ENCODE measurements around the gene SPAG5. TPM values are rescaled to one million over a fixed set of nuclear protein-coding genes. Genes with fewer than 3 reads are reported as not detected.

The SPAG5 gene, protein sequence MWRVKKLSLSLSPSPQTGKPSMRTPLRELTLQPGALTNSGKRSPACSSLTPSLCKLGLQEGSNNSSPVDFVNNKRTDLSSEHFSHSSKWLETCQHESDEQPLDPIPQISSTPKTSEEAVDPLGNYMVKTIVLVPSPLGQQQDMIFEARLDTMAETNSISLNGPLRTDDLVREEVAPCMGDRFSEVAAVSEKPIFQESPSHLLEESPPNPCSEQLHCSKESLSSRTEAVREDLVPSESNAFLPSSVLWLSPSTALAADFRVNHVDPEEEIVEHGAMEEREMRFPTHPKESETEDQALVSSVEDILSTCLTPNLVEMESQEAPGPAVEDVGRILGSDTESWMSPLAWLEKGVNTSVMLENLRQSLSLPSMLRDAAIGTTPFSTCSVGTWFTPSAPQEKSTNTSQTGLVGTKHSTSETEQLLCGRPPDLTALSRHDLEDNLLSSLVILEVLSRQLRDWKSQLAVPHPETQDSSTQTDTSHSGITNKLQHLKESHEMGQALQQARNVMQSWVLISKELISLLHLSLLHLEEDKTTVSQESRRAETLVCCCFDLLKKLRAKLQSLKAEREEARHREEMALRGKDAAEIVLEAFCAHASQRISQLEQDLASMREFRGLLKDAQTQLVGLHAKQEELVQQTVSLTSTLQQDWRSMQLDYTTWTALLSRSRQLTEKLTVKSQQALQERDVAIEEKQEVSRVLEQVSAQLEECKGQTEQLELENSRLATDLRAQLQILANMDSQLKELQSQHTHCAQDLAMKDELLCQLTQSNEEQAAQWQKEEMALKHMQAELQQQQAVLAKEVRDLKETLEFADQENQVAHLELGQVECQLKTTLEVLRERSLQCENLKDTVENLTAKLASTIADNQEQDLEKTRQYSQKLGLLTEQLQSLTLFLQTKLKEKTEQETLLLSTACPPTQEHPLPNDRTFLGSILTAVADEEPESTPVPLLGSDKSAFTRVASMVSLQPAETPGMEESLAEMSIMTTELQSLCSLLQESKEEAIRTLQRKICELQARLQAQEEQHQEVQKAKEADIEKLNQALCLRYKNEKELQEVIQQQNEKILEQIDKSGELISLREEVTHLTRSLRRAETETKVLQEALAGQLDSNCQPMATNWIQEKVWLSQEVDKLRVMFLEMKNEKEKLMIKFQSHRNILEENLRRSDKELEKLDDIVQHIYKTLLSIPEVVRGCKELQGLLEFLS
- total RNA-seq, result 10 to 100 TPM in 2 of 3 donors, 1 to 10 TPM in 1; 7.2 to 30.3 (median 15.1) TPM
- long read RNA-seq, donor 1, partial matches to known transcripts, result 0 of 1 reads
- long read RNA-seq, donor 1, other reads (novel, unspliced or antisense), result 1 of 1 reads
- long read RNA-seq, donor 2, full-length matches to known transcripts, result 2 of 3 reads
- long read RNA-seq, donor 2, partial matches to known transcripts, result 0 of 3 reads
- long read RNA-seq, donor 2, other reads (novel, unspliced or antisense), result 1 of 3 reads

DNA sequence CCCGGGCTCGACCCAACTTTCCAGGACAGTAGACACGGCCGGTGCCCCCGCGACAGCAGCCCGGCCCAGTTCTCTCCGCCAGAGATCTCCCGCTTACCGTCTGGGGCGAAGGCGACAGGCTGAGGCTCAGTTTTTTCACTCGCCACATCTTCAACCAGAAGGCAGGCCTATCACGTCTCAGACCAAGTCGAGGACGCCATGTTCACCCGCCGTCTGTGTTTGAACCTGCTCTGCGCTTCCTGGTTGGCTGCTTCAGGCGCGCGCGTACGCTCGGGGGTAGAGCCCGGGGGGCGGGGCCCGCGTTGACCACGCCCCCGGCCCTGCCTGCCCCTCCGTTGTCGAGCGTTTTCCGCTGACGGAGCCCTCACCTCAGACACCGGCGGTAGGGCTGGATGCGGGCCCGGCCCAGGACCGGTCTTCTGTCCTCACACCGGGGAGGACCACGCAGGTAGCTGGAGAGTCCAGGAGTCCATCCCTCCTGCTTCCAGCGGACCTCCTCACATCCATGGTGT is at the start of gene SPAG5:
SPAG5 (minus strand) TSS at position 227 of the 512 bp plus-strand sequence; CDS start at position 148, 79 bp downstream.
- no peaks in the 10 kb centered on the region for H3K36me3 ChIP-seq (ENCODE audit: low read depth)
- H3K4me1 ChIP-seq (ENCODE audit: low read depth), result peaks cover 18% of the 10 kb centered on the region
- intact Hi-C loops (cut with DNase I, micrococcal nuclease), result no loop called here
- peak; percentile 97 for ATAC-seq
- no peaks in the 10 kb centered on the region for H3K9me3 ChIP-seq
- peak within 1 kb of the TSS; percentile 19 for H3K4me3 ChIP-seq
- peak; percentile 95 to 96 (median 96) for DNase-seq
- TF ChIP-seq, protein P1, sequence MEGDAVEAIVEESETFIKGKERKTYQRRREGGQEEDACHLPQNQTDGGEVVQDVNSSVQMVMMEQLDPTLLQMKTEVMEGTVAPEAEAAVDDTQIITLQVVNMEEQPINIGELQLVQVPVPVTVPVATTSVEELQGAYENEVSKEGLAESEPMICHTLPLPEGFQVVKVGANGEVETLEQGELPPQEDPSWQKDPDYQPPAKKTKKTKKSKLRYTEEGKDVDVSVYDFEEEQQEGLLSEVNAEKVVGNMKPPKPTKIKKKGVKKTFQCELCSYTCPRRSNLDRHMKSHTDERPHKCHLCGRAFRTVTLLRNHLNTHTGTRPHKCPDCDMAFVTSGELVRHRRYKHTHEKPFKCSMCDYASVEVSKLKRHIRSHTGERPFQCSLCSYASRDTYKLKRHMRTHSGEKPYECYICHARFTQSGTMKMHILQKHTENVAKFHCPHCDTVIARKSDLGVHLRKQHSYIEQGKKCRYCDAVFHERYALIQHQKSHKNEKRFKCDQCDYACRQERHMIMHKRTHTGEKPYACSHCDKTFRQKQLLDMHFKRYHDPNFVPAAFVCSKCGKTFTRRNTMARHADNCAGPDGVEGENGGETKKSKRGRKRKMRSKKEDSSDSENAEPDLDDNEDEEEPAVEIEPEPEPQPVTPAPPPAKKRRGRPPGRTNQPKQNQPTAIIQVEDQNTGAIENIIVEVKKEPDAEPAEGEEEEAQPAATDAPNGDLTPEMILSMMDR (IDR thresholded peaks at IDR 0.05), result no peak

DNA sequence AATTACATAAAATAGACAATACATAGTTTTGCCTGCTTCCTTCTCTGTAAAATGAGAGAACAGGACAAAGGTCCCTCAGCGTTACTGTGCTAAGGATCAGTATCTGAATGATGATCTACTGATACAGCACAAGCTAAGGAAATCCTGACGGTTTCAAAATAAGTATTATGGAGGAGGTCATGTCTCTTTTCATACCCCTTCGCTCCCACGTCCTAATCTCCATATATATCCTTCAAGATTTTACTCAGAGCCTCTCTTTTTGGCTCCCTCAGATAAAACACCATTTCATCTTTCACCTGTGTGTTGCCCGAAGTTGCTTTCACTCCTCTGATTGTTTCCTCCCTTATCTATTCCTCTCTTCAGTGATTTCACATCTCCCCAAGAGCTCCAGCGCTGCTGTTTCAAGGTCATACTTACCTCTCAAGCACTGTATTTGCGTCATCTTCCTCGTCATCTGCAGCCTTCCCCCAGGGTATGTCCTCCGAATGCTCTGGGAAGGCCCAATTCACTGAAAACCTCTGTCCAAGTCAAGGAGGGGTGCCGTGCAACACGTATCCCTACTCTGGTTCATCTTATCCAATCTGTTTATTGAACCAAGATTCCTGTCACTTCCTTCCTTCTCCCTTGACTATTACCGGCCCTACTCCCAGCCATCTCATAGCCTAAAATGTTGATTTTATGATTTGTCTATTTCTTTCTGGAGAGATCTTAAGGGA is 47.4 kb upstream of the SPAG5 start:
- Histone ChIP-seq H3K4me1 (ENCODE audit: low read depth) (peaks cover 35% of the 10 kb centered on the region), H3K36me3 (ENCODE audit: low read depth) (peaks cover 10% of the 10 kb centered on the region), H3K9me3 (no peaks in the 10 kb centered on the region), H3K4me3 (no peak overlapping the region)
- intact Hi-C loops (cut with DNase I, micrococcal nuclease), result no loop called here
- ATAC-seq (peak; percentile 44), DNase-seq (peak in 2 of 3 donors; percentile 43 to 46)
- TF ChIP-seq, protein P1 (IDR thresholded peaks at IDR 0.05), result no peak

DNA sequence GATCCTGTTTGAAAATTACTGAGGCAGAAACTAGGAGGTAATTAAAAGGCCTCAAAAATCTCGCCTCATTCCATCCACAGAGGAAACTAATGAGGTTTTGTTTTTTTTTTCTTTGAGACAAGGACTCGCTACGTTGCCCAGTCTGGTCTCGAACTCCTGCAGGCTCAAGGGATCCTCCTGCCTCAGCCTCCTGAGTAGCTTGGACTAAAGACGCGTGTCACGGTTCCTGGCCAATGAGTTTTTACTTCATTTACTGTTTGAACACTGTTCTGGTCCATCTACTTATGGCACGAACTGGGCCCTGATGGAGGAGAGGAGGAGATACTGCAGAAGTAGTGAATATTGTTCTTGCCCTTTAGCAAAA is 46.7 kb upstream of the SPAG5 start:
- H3K9me3 ChIP-seq, result no peaks in the 10 kb centered on the region
- ATAC-seq, result peak; percentile 1
- H3K36me3 ChIP-seq (ENCODE audit: low read depth), result peaks cover 12% of the 10 kb centered on the region
- TF ChIP-seq, protein P1 (IDR thresholded peaks at IDR 0.05), result no peak
- intact Hi-C loops (cut with DNase I, micrococcal nuclease), result no loop called here
- H3K4me3 ChIP-seq, result peak overlapping the region; percentile 92
- DNase-seq, result peak in 2 of 3 donors; percentile 40 to 45
- peaks cover 35% of the 10 kb centered on the region for H3K4me1 ChIP-seq (ENCODE audit: low read depth)

DNA sequence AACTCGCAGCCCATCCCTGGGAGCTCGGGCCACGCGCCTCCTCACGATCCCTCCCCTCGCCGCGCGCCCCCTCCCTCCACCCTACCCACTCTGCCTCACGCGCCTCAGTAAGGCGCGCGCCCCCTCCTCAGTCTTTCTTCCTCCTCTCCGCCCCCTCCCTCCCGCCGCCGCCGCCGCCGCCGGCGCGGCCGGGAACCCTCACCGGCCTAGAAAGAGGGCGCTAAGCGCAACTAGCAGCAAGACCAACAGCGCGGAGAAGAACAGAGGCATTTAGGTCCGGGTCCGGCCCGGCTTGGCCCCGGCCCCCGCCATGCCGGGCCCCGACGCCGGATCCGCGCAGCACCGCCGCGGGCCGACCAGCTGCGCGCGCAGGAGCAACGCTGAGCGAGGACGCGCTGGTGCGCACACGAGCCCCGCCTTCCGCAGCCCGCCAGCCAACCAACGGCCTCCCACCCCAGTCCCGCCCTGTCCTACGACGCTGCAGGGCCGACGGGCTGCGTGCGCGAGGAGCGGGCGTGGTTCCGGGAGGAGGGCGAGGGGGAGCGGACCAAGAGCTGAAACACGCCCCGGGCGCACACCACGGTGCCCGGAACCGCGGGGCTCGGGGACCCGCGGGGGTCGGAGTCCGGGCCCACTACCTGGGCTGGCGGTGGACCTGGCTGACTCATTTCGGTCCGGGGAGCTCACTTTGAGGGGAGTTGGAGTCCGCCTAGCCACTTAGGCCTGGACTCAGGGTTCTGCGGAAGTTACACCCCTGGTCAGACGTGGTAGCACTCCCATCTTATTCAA is 46.2 kb upstream of the SPAG5 start, which contains the start of gene BLTP2:
BLTP2 (minus strand) TSS at position 372 of the 789 bp plus-strand sequence; CDS start at position 270, 102 bp downstream.
- H3K4me1 ChIP-seq (ENCODE audit: low read depth), result peaks cover 35% of the 10 kb centered on the region
- peaks cover 12% of the 10 kb centered on the region for H3K36me3 ChIP-seq (ENCODE audit: low read depth)
- peak; percentile 95 to 99 (median 98) for DNase-seq
- peak within 1 kb of the TSS; percentile 92 for H3K4me3 ChIP-seq
- intact Hi-C loops (cut with DNase I, micrococcal nuclease), result no loop called here
- TF ChIP-seq, protein P1 (IDR thresholded peaks at IDR 0.05), result no peak
- no peaks in the 10 kb centered on the region for H3K9me3 ChIP-seq
- ATAC-seq, result peak; percentile 96

All from mucosa of descending colon (tissue), 3 donors.